ENCODE results near the gene ARHGAP1. TPM values are rescaled to one million over a fixed set of nuclear protein-coding genes. Genes with fewer than 3 reads are reported as not detected.
A peak's percentile ranks its signal among the peaks of the same experiment; 100 is the strongest.

ARHGAP1 gene
- 10 to 100 TPM; 51.1 to 59.1 (median 52.7) TPM for polyA plus RNA-seq (ENCODE audit: insufficient read length in 4 of 4)

DNA sequence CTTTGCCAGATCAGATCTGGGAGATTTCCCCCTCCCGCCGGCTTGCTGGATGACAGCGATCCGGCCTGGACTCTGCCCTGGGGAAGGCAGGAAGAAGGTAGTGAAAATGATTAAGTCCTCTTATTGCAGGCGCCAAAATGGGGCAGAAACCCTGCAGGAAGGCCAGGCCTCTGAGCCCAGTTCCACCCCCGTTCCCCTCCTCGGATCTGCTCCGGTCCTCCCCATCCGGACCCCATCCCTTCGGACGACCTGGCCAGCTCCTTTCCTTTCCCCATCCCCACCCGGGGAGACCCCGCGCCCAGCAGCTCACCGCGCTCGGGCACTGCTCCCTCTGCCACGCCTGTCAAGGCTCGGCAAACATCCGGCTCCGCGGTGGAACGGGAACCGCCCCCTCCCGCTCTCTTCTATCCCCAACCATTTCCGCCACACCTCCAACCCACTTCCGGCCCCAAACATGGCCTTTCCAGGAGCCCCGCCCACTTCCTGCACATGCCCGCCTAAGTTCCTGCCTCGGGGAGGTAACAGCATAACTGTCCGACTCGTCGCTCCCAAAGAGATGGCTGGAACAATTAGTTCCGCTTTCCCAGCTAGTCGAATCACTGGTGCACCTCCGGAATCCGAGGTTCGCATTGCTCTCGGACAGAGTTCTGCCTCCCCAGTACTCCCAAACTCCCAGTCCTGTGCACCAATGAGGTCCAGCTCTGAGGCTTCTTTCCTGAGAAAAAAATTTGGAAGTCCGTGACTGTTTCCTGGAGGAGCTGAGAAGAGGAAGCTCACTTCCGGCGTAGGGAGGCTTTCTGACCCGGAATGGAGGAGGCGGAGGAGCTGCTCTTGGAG is at the start of gene ARHGAP1, which contains the start of gene ZNF408:
Gene ARHGAP1 (minus strand): TSS at position 379 of the 837 bp plus-strand sequence. CDS start 4,512 bp downstream, outside the sequence.
Gene ZNF408 (plus strand): TSS at position 791 of the 837 bp plus-strand sequence. CDS start 17 bp downstream, at position 808.
- DNase-seq (ENCODE audit: low read depth in 4 of 4, low spot score in 3 of 4) = peak; percentile 96 to 98 (median 97)

DNA sequence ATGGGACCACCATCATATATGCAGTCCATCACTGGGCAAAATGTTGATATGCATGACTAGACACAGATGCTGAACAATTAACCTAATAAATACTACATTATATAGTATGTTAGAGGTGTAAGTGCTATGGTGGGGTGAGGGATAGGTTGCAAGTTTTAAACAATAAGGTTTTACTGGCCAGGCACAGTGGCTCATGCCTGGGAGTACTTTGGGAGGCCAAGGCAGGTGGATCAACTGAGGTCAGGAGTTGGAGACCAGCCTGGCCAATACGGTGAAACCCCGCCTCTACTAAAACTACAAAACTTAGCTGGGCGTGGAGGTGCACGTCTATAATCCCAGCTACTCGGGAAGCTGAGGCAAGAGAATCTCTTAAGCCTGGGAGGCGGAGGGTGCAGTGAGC is 46.7 kb upstream of the ARHGAP1 start:
- no peak for DNase-seq (ENCODE audit: low read depth in 4 of 4, low spot score in 3 of 4)

DNA sequence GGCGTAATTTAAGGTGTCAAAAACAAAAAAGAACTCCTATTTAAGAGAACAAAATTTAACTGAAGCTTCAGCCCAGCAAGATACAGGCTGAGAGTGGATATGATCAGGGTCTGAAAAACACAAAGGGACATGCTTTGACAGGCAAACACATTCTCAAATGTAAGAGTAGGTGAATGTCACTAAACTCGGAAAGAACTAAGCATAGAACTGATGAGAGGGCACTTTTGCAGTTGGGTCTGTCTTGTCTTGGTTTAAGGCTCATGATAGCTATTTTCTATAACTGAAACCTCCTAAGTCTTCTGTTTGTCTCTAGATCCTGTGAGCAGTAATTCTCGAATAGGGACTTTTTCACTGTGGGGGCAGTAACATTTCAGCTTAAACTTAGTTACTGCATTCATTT is 45.6 kb upstream of the ARHGAP1 start:
- no peak for DNase-seq (ENCODE audit: low read depth in 4 of 4, low spot score in 3 of 4)

DNA sequence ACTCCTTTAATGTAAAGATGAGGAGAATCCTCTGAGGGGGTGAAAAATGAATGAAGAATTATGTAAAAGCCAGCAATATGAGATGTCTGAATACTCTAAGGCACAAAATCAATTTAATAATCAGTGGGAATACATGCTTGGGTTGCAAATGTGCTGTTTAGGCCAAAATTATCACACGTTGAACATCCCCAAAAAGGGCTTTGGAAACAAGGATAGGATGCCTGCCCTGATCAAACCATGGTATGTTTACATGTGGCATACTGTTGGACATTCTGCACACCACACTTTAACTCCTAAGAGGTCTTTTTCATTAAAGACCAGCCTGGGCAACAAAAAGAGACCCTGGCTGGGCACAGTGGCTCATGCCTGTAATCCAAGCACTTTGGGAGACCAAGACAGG is 44.9 kb upstream of the ARHGAP1 start:
- DNase-seq (ENCODE audit: low read depth in 4 of 4, low spot score in 3 of 4) = no peak

DNA sequence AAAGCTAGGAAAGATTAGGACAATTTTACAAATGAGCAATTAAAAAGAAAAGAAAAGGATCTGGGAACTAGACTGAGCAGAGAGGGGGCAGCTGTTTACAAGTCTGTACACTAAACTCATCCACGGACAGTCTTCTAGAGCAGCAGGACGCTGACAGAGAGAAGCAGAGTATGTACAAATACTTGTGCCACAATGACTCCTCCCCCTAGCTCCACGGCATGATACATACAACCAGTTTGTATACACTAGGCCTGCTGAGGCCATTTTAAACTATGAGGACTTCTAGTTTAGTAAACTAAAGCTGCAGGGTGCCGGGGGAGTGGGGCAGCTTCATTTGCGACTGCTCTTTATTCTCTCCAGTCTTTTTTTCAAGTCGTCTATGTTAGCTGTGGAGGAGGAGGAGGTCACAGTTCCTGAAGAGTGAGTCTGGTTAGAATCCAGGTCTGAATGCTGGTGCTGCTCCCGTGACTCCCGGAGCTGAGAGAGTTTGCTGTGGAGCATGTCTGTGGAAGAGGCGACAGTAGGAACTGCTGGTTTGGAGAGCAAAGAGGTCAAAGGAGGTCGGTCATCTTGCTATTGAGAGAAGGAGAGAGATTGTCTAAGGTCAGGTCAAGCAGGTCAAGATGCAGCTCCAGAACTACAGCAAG is 43.4 kb upstream of the ARHGAP1 start:
- DNase-seq (ENCODE audit: low read depth in 4 of 4, low spot score in 3 of 4) = no peak

DNA sequence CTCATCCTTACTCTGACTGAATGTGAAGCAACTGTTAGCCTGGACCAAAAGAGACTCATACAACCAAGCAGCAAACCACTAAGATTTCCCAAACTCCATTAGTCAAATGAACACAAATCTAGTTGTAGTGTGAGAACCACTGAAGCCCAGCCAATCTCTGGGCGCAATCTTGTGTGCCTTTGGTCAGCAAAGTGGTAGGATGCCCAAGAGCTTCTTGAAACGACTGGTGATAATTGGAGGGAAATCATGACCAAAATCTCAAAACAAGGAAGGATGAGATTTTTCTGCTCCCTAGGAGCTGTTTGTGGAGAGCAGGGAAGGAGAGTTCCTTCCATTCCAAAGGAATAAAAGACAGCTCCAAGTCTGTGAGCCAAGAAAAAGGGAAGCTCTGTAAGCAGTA is 42.6 kb upstream of the ARHGAP1 start:
- no peak for DNase-seq (ENCODE audit: low read depth in 4 of 4, low spot score in 3 of 4)

DNA sequence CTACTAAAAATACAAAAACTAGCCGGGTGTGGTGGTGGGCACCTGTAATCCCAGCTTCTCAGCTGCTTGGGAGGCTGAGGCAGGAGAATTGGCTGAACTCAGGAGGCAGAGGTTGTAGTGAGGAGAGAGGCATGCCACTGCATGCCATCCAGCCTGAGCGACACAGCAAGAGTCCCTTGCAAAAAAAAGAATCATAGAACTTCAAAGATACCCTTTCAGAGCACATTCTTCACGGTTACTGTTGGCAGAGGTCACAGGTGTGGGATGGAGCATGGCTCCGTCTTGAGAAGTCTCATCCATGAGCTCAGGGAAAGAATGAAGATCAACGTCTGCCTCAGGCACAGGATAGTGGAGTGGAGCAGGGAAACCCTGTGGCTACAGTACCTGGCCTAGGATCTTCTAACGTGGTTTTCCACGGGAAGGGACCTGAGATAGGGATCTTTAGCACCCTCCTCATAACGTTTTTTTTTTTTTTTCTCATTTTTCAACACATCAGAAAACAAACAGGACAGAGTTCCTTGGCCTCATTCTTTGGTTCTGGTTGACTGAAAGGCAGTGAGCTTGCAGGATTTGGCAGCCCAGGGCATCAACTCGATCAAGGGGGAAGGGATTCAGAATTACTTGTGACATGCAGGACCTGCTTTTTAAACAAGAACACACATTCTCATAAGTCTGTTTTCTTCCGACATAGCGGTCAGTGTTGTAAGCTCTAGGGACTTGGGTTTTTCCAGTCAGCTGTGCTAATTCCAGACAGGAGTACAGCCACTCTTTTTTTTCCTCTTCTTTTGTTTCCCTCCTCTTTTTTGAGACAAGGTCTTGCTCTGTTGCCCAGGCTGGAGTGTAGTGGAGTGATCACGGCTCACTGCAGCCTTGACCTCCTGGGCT is 41.4 kb upstream of the ARHGAP1 start:
- DNase-seq (ENCODE audit: low read depth in 4 of 4, low spot score in 3 of 4) = no peak

DNA sequence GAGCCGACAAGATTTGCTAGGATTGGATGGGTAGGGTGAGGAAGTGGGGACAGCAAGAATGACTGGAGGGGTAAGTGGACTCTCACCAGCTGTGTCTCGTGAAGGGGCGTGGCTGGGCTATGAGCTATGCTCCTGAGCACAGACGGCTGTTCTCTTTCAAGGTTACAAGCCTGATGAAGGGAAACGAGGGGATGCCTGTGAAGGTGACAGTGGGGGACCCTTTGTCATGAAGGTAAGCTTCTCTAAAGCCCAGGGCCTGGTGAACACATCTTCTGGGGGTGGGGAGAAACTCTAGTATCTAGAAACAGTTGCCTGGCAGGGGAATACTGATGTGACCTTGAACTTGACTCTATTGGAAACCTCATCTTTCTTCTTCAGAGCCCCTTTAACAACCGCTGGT is 38.5 kb upstream of the ARHGAP1 start:
- DNase-seq (ENCODE audit: low read depth in 4 of 4, low spot score in 3 of 4) = no peak

DNA sequence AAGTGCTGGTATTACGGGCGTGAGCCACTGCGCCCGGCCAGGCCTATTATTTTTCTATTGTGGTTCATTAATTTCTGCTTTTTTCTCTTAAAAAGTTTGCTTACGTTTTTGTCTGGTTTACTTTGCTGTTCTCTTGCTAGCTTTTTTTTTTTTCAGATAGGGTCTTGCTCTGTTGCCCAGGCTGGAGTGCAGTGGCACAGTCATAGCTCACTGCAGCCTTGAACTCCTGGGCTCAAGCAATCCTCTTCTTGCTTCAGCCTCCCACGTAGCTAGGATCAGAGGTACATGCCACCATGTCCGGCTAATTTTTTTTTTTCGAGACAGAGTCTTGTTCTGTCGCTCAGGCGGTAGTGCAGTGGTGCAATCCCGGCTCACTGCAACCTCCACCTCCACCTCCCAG is 37.3 kb upstream of the ARHGAP1 start:
- DNase-seq (ENCODE audit: low read depth in 4 of 4, low spot score in 3 of 4) = no peak

DNA sequence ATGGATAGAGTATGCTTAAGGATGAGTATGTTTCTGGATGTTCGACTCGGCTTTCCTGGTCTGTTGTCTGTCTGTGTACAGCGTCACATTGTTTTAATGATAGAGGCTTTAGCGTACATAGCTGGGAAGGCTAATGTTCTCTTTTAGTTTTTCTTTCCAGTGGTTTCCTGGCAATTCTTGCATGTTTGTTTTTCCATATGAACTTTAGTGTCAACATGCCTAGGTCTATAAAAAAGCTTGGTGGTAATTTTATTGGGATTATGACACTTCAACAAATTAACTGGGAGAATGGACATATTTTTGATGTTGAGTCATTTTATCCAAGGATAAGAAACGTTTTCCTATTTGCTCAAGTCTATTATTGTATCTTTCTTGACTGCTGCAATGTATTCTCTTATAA is 36.2 kb upstream of the ARHGAP1 start:
- DNase-seq (ENCODE audit: low read depth in 4 of 4, low spot score in 3 of 4) = no peak

DNA sequence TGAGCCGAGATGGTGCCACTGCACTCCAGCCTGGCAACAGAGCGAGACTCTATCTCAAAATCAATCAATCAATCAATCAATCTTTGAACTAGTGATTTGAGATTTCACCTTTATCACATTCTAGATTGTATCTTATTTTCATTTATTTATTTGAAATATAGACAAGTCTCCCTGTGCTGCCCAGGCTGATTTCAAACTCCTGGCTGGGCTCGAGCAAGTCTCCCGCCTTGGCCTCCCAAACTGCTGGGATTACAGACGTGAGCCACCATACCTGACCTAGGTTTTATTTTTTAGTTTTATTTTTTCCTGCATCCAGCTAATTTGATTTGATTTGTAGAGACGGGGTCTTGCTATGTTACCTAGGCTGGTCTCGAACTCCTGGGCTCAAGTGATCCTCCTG is 35.7 kb upstream of the ARHGAP1 start:
- DNase-seq (ENCODE audit: low read depth in 4 of 4, low spot score in 3 of 4) = no peak

DNA sequence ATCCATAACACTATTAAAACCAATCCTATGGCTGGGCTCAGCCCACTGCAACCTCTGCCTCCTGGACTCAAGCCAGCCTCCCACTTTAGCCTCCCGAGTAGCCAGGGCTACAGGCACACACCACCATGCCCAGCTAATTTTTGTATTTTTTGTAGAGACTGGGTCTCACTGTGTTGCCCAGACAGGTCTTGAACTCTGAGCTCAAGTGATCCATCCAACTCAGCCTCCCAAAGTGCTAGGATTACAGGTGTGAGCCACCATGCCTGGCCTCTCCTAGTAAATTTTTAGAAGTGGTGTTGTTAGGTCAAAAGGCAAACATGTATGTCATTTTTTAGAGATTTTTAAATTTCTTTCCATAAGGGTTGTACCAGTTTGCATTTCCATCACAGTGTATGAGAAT is 32.8 kb upstream of the ARHGAP1 start:
- DNase-seq (ENCODE audit: low read depth in 4 of 4, low spot score in 3 of 4) = no peak

DNA sequence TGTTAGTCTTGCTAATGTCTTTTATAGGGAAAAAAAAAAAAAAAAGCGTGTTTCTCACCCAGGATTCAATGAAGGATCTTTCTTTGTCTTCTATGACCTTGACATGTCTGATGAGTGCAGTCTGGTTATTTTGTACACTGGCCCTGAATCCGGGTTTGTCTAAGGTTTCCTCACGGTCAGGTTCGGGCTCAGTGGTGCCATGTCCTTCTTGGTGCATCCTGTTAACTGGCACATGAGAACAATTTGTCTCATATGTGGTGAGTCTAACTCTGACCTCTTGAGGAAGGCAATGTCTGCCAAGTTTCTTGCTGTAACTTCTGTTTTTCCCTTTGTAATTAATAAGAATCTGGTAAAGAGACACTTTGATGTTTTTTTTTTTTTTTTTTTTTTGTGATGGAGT is 31.1 kb upstream of the ARHGAP1 start:
- DNase-seq (ENCODE audit: low read depth in 4 of 4, low spot score in 3 of 4) = no peak

DNA sequence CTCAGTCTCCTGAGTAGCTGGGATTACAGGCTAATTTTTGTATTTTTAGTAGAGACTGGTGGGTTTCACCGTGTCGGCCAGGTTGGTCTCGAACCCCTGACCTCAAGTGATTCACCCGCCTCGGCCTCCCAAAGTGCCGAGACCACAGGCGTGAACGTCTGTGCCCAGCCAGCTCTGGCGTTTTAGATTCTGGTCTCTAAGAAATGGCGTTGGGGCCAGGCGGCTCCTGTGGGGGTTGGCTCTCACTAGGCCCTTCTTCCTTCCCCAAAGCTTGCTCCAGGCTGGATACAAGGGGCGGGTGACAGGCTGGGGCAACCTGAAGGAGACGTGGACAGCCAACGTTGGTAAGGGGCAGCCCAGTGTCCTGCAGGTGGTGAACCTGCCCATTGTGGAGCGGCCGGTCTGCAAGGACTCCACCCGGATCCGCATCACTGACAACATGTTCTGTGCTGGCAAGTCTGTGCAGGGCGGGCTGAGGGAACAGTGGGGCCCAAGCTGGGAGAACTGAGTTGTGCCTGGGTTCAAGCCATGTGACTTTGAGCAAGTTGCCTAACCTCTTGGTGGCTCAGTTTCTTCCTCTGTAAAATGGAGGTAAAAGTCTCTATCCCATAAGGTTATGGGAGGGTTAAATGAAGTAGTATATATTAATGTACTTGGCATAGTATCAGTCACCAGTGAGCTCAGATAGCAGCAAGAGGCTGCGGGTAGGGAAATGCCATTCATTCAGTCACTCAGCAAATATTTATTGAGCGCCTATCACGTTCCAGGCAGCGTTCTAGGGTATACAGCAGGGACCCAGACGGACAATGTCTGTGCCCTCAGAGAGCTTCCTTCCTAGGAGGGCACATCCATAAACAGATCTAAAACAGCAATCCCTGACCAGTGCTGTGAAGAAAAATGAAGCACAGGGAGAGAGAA is 28.9 kb upstream of the ARHGAP1 start:
- no peak for DNase-seq (ENCODE audit: low read depth in 4 of 4, low spot score in 3 of 4)

DNA sequence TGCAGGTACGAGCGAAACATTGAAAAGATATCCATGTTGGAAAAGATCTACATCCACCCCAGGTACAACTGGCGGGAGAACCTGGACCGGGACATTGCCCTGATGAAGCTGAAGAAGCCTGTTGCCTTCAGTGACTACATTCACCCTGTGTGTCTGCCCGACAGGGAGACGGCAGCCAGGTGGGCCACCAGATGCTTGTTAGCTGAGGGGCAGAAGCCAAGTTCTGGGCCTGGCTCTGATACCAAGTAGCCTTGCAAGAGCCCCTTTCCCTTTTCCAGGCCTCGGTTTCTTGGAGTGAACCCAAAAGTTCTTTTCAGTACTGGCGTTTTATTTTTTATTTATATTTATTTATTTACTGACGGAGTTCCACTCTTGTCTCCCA is 28.2 kb upstream of the ARHGAP1 start:
- no peak for DNase-seq (ENCODE audit: low read depth in 4 of 4, low spot score in 3 of 4)

DNA sequence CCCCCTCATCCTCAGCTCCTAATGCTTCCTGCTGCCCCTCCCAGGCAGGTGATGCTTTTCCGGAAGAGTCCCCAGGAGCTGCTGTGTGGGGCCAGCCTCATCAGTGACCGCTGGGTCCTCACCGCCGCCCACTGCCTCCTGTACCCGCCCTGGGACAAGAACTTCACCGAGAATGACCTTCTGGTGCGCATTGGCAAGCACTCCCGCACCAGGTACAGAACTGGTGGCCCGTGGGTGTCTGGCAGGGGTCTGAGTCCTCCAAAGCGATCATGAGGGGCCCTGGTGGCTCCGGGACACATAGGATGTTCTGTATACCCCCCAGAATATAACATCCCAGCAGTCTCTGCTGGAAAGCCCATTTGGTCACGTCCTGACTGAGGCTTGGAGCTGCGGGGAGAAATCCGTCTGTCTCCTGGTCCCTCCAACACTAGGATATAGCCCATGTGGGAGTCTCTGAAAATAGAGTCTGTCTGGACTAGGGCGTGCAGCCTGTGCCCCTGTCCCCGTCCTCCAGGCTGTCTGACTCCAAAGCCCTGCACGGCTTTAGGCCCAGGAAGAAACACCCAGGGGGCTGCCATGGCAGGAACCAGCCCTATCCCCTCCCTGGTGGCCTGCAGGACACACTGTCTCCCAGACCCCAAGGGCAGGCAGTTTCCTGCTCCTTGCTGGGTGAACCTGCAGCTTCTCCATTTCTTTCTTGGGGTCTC is 27.7 kb upstream of the ARHGAP1 start:
- no peak for DNase-seq (ENCODE audit: low read depth in 4 of 4, low spot score in 3 of 4)

DNA sequence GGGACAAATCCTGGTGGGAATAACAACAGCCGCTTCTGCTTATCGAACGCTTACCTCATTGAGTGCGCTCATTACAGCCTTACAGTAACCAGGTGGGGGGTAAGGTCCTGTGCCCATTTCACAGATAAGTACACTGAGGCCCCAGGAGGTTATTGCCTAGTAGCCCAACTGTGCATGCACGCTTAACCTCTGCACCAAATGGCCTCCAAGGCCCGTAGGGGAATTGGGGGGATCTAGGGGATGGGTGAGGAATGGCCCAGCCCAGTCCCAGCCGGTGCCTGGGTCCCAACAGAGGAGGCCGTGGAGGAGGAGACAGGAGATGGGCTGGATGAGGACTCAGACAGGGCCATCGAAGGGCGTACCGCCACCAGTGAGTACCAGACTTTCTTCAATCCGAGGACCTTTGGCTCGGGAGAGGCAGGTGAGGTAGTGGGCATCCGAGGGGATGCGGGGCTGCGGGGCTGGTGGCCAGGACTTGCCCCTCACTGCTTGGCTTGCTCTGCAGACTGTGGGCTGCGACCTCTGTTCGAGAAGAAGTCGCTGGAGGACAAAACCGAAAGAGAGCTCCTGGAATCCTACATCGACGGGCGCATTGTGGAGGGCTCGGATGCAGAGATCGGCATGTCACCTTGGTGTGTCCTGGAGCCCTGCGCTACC is 25.9 kb upstream of the ARHGAP1 start:
- no peak for DNase-seq (ENCODE audit: low read depth in 4 of 4, low spot score in 3 of 4)

DNA sequence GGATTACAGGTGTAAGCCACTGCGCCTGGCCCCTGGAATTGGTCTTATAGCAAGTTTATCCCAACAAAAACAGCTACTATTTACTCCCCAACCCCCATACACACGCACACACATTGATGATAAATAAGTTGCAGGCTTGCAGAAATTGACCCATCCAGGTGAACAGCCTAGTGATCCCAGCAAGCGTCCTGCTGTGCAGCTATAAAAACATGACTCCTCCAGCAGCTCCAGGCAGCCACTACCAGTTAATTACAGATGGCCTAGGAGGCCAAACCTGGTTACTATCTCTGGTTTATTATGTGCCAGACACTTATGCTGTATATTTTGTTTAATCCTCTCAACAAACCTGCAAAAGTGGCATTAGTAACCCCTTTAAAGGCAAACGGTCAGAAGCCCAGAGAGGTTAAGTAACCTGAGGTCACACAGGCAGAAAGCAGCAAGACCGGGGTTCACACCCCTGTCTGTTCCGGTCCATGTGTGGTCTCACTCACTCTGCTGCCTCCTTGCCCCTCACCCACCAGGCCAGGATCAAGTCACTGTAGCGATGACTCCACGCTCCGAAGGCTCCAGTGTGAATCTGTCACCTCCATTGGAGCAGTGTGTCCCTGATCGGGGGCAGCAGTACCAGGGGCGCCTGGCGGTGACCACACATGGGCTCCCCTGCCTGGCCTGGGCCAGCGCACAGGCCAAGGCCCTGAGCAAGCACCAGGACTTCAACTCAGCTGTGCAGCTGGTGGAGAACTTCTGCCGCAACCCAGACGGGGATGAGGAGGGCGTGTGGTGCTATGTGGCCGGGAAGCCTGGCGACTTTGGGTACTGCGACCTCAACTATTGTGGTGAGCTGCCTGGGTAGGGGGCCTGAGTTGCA is 25.2 kb upstream of the ARHGAP1 start:
- no peak for DNase-seq (ENCODE audit: low read depth in 4 of 4, low spot score in 3 of 4)

All from right renal pelvis (tissue), 4 donors.